GM12878 (cell line): ENCODE results near the gene RCOR1. TPM values are rescaled to one million over a fixed set of nuclear protein-coding genes. Genes with fewer than 3 reads are reported as not detected.

ENCODE experiments used
- ATAC-seq: fragments of 200-7000 bp; cut with Tn5 transposase; 3 replicates; pipeline ENCODE4 v1.9.1; 2020; ENCODE audit warnings: mild to moderate bottlenecking, moderate library complexity
- BruUV-seq: library from RNA; stranded (reverse); fragments of 400-500 nt; replicated peaks from 2 replicates; lab custom pipeline; 2021; lab: Mats Ljungman, UMichigan
- CTCF ChIA-PET: fragments of 300-600 bp; sonication (Branson Sonifier 250); formaldehyde crosslinking; extraction: SDS; loops from one replicate; lab custom pipeline; 2021; ENCODE audit warnings: inconsistent platforms; lab: Yijun Ruan, JAX
- POLR2A ChIA-PET: fragments of 350-600 bp; formaldehyde crosslinking; extraction: SDS; loops from one replicate; lab custom pipeline; 2021; ENCODE audit warnings: inconsistent platforms; lab: Charles Lee
- RAD21 ChIA-PET: fragments of 300-600 bp; sonication (Branson Sonifier 250); formaldehyde crosslinking; loops from one replicate; lab custom pipeline; 2023; ENCODE audit warnings: antibody characterized with exemption; ENCODE audit not compliant: unreplicated experiment; lab: Charles Lee
- SMC1A ChIA-PET: fragments of 300-600 bp; sonication (Branson Sonifier 250); formaldehyde crosslinking; loops from one replicate; lab custom pipeline; 2023; ENCODE audit not compliant: unreplicated experiment, uncharacterized antibody; lab: Charles Lee
- DNase-seq: peaks from one replicate; pipeline ENCODE4 v3.0.0-alpha.2; 2011; ENCODE audit warnings: low read depth, low spot score
- FAIRE-seq: peaks from 3 replicates; lab custom pipeline; 2011; peaks lifted over from hg19 to GRCh38; lab: Jason Lieb, UNC
- H2AFZ ChIP-seq: 2 replicates; pipeline ENCODE4 v1.6.0; 2011; ENCODE audit warnings: low read depth, low read length, control low read depth; ENCODE audit not compliant: control insufficient read depth
- H3K27ac ChIP-seq: 2 replicates; pipeline ENCODE4 v1.5.1; 2011; ENCODE audit warnings: control low read depth; ENCODE audit not compliant: control insufficient read depth, insufficient read depth
- H3K27me3 ChIP-seq, 2 experiments: replicated peaks in 1 of 2; 2 replicates each; pipeline versions ENCODE4 v1.6.0 to v1.6.1; 2011; ENCODE audit warnings: low read length in 1 of 2; ENCODE audit not compliant: control insufficient read depth in 2 of 2, insufficient read depth in 2 of 2
- H3K36me3 ChIP-seq, 2 experiments: 2 replicates each; pipeline ENCODE4 v1.5.1; 2011; ENCODE audit warnings: low read length in 1 of 2; ENCODE audit not compliant: control insufficient read depth in 2 of 2, insufficient read depth in 2 of 2
- H3K4me1 ChIP-seq: 2 replicates; pipeline ENCODE4 v1.6.1; 2011; ENCODE audit warnings: mild to moderate bottlenecking, low read length, moderate library complexity, mixed read lengths; ENCODE audit not compliant: control insufficient read depth, insufficient read depth
- H3K4me2 ChIP-seq: 2 replicates; pipeline ENCODE4 v1.6.0; 2011; ENCODE audit warnings: control low read depth; ENCODE audit not compliant: control insufficient read depth, insufficient read depth
- H3K4me3 ChIP-seq: fragments of 200-600 bp; sonication (generic); 2 replicates; pipeline ENCODE4 v1.5.1; 2016
- H3K79me2 ChIP-seq: 2 replicates; pipeline ENCODE4 v1.6.0; 2011; ENCODE audit warnings: low read length; ENCODE audit not compliant: control insufficient read depth, insufficient read depth
- H3K9ac ChIP-seq: 2 replicates; pipeline ENCODE4 v1.8.0; 2011; ENCODE audit warnings: low read length, control low read depth, mixed read lengths; ENCODE audit not compliant: control insufficient read depth, insufficient read depth
- H3K9me3 ChIP-seq: replicated peaks from 3 replicates; pipeline ENCODE4 v1.5.1; 2011; ENCODE audit warnings: mild to moderate bottlenecking, low read length; ENCODE audit not compliant: control insufficient read depth, insufficient read depth
- H4K20me1 ChIP-seq: 2 replicates; pipeline ENCODE4 v1.6.0; 2011; ENCODE audit not compliant: control insufficient read depth, insufficient read depth
- KLF5 ChIP-seq: fragments of 450-650 bp; IDR thresholded peaks from 2 replicates; pipeline ENCODE4 v1.6.1; 2014; ENCODE audit warnings: mild to moderate bottlenecking; ENCODE audit not compliant: partially characterized antibody
- PAX5 ChIP-seq: IDR thresholded peaks from 2 replicates; pipeline ENCODE4 v1.6.1; 2011; ENCODE audit warnings: low read depth, low read length, borderline replicate concordance
- POLR2AphosphoS5 ChIP-seq: IDR thresholded peaks from 2 replicates; pipeline ENCODE4 v1.6.1; 2011; ENCODE audit warnings: mild to moderate bottlenecking, low read length, inconsistent platforms
- TCF12 ChIP-seq: IDR thresholded peaks from 2 replicates; pipeline ENCODE4 v1.6.1; 2011; ENCODE audit warnings: low read depth, mild to moderate bottlenecking, low read length
- WGBS: methylation state at CpG from one replicate; pipeline ENCODE4 v1.1.6; 2016; ENCODE audit warnings: low lambda C conversion rate; ENCODE audit not compliant: insufficient replicate concordance, insufficient coverage; ENCODE audit errors: missing lambda C conversion rate; 5-methylcytosine and 5-hydroxymethylcytosine counted together
- in situ Hi-C: fragments of 300-500 bp; cut with MboI; formaldehyde crosslinking; loops from 9 replicates; pipeline ENCODE4 v1.14.3; 2018; ENCODE audit warnings: mixed read lengths
- intact Hi-C: fragments of 100-400 bp; cut with micrococcal nuclease; formaldehyde crosslinking; loops from one replicate; pipeline ENCODE4 v1.14.2; 2022; ENCODE audit not compliant: unreplicated experiment
- polyA plus RNA-seq, 11 experiments: library from polyadenylated mRNA; depleted of rRNA in 4 of 11; unstranded in 6 of 11; stranded (reverse) in 5 of 11; fragments of >200 nt; fragmentation: Nextera tagmentation in 4 of 11; fragmentation: Illumina TruSeq in 1 of 11; extraction: Ambion mirVana in 4 of 11; extraction: Trizol in 1 of 11; gene quantifications; 1 replicate in 1 of 11; 2 replicates in 10 of 11; pipeline versions ENCODE4 v1.2.1 to v1.2.3, GENCODE V29; 2011 to 2016; ENCODE audit warnings: inconsistent platforms in 2 of 11, missing spikeins in 2 of 11, low read depth in 1 of 11
- total RNA-seq, 4 experiments: library from RNA; depleted of rRNA in 3 of 4; stranded (reverse); fragments of >200 nt in 3 of 4; fragmentation: Illumina TruSeq in 1 of 4; extraction: Trizol in 1 of 4; gene quantifications; 2 replicates each; pipeline versions ENCODE4 v1.2.1 to v1.2.3, GENCODE V29; 2013 to 2021
- TF ChIP-seq, protein P1 (sequence below): fragments of 450-650 bp; IDR thresholded peaks from 2 replicates; pipeline ENCODE4 v1.6.1; 2017; ENCODE audit warnings: mild to moderate bottlenecking, moderate library complexity

RCOR1 gene
- total and polyA plus RNA-seq, 10 of the 15 experiments (the other 5 are each of a cell fraction or from before 2014, with no cell fraction given) = 1.6 to 12.2 (median 4.4) TPM

GRCh38 chr14:102579696-102580549, 12.5 kb upstream of the RCOR1 start:
- FAIRE-seq (no peak), DNase-seq (no peak), ATAC-seq (no peak; the same call in 2 of the 3 replicates)
- 57% methylated on average over 19 of the region's 19 CpGs for whole genome bisulfite sequencing
- no TSS peak for BruUV-seq
- no peak overlapping the region for H3K9ac ChIP-seq
- H3K4me1 ChIP-seq = no peaks in the 10 kb centered on the region
- no peak overlapping the region for H3K27ac ChIP-seq
- ChIA-PET POLR2A (no interaction called here), SMC1A (no interaction called here), CTCF (no interaction called here), RAD21 (interaction anchor here (0.7 kb wide), 1 partner anchor 23 kb away, joined by 3 read pairs; no protein-coding TSS in a partner anchor)
- no peak overlapping the region for H2AFZ ChIP-seq
- H4K20me1 ChIP-seq = no peaks in the 10 kb centered on the region
- H3K36me3 ChIP-seq = no peaks in the 10 kb centered on the region
- in situ Hi-C loops = no loop called here
- intact Hi-C loops = no loop called here
- no peaks in the 10 kb centered on the region for H3K27me3 ChIP-seq
- no peaks in the 10 kb centered on the region for H3K9me3 ChIP-seq
- TF ChIP-seq POLR2AphosphoS5 (no peak), TCF12 (no peak), PAX5 (no peak), KLF5 (no peak)
- TF ChIP-seq, protein P1, sequence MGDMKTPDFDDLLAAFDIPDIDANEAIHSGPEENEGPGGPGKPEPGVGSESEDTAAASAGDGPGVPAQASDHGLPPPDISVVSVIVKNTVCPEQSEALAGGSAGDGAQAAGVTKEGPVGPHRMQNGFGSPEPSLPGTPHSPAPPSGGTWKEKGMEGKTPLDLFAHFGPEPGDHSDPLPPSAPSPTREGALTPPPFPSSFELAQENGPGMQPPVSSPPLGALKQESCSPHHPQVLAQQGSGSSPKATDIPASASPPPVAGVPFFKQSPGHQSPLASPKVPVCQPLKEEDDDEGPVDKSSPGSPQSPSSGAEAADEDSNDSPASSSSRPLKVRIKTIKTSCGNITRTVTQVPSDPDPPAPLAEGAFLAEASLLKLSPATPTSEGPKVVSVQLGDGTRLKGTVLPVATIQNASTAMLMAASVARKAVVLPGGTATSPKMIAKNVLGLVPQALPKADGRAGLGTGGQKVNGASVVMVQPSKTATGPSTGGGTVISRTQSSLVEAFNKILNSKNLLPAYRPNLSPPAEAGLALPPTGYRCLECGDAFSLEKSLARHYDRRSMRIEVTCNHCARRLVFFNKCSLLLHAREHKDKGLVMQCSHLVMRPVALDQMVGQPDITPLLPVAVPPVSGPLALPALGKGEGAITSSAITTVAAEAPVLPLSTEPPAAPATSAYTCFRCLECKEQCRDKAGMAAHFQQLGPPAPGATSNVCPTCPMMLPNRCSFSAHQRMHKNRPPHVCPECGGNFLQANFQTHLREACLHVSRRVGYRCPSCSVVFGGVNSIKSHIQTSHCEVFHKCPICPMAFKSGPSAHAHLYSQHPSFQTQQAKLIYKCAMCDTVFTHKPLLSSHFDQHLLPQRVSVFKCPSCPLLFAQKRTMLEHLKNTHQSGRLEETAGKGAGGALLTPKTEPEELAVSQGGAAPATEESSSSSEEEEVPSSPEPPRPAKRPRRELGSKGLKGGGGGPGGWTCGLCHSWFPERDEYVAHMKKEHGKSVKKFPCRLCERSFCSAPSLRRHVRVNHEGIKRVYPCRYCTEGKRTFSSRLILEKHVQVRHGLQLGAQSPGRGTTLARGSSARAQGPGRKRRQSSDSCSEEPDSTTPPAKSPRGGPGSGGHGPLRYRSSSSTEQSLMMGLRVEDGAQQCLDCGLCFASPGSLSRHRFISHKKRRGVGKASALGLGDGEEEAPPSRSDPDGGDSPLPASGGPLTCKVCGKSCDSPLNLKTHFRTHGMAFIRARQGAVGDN = no peak
- no peak overlapping the region for H3K4me3 ChIP-seq
- no peak overlapping the region for H3K4me2 ChIP-seq
- H3K79me2 ChIP-seq = no peaks in the 10 kb centered on the region
